Measurements from ENCODE around the gene OR2T2.
"Not testable (repeated sequence)": the region's sequence is repeated elsewhere in the genome, so short reads cannot be mapped to it uniquely, and the experiment has no call there.

Gene OR2T2

DNA sequence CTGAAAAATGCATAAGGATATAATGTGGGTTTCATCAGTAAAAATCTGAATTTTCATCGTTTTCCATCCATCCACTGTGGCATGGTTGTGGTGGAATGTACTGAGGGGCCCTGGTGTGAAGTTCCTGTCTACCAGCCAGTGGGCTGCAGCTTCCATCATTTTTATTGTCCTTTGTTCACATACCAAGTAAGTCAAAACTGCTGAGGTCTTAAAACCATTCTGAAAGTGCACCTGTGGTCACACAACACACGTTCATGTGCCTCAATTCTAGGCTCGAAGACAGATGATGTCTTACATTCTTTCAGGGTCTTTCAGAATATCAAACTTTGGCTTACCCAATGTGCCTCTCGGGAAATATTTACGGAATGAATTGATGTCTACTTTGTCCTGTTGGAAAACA lies 6.2 kb upstream of the OR2T2 start:
- not testable (repeated sequence) for H3K9me3 ChIP-seq (ENCODE audit: control insufficient read depth, insufficient read depth, low read length); H3K36me3 ChIP-seq (ENCODE audit: insufficient read depth, low read length); H3K9ac ChIP-seq (ENCODE audit: low read depth, low read length); H3K4me1 ChIP-seq (ENCODE audit: insufficient read depth, low read length)

DNA sequence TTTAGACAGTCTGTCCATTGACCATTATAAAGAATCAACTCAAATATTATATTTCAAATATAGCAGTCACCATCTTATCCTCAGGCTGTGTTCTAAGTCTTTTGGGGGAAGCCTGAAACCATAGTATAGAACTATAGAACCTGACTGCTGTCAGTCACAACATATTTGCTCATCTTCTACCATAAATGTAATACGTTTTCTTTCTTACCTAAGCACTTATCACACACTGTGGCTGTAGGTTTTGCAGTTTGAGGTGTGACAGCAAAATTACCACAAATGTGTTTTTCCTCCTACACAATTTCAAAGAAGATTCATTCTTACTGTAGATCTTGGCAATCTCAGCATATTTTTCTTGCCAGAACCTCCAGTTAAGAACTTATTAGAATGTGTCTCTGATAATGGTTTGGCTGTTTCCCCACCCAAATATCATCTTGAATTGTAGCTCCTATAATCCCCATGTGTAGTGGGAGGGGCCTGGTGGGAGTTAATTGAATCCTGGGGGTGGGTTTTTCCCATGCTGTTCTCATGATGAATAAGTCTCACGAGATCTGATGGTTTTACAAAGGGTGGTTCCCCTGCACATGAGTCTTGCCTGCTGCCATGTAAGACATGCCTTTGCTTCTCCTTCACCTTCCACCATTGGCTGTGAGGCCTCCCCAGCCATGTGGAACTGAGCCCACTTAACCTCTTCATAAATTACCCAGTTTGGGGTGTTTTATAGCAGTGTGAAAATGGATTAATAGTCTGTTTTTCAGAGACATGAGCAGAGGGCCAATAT lies 2.7 kb upstream of the OR2T2 start:
- H3K9me3 ChIP-seq (ENCODE audit: control insufficient read depth, insufficient read depth, low read length); H3K36me3 ChIP-seq (ENCODE audit: insufficient read depth, low read length); H3K4me1 ChIP-seq (ENCODE audit: insufficient read depth, low read length); H3K9ac ChIP-seq (ENCODE audit: low read depth, low read length): not testable (repeated sequence)

GRCh38 chr1:248444603-248445002 lies 834 bp upstream of the OR2T2 start:
- H3K9me3 ChIP-seq (ENCODE audit: control insufficient read depth, insufficient read depth, low read length), result not testable (repeated sequence)

GRCh38 chr1:248448409-248449074 lies 3.1 kb downstream of the OR2T2 start:
- not testable (repeated sequence) for H3K4me1 ChIP-seq (ENCODE audit: insufficient read depth, low read length); H3K9ac ChIP-seq (ENCODE audit: low read depth, low read length); H3K36me3 ChIP-seq (ENCODE audit: insufficient read depth, low read length); H3K9me3 ChIP-seq (ENCODE audit: control insufficient read depth, insufficient read depth, low read length)

More at GRCh38 chr1:248444603-248445002, 834 bp upstream of the OR2T2 start:
- H3K36me3 ChIP-seq (ENCODE audit: insufficient read depth, low read length); H3K9ac ChIP-seq (ENCODE audit: low read depth, low read length); H3K4me1 ChIP-seq (ENCODE audit: insufficient read depth, low read length): not testable (repeated sequence)

DNA sequence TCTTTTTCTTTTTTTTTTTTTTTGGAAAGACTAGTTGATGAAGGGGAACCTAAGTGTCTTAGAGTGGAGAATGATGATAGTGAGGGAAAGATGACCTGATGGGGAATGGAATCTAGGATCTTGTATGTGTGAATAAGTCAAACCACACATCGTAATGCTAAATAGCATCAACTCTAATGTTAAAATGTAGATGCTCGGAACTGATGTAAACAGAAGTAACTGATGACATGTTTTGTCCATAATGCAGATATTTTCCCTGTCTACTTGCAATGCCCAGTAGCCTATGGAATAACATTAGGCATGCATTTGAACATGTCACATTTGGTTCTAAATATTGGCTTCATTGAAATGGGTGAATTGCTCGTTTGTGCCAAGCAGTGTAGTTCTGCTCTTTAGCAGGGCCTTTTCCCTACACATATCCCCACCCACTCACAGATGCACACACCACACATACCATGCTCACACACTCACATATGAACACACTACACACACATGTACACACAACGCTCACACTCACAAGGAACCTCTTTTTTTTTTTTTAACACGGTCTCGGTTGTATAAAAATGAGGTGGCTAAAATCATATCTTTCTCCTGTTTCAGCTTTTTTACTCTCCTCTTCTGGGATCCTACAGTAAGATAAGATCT lies 4.5 kb downstream of the OR2T2 start:
- not testable (repeated sequence) for H3K36me3 ChIP-seq (ENCODE audit: insufficient read depth, low read length); H3K9me3 ChIP-seq (ENCODE audit: control insufficient read depth, insufficient read depth, low read length); H3K9ac ChIP-seq (ENCODE audit: low read depth, low read length); H3K4me1 ChIP-seq (ENCODE audit: insufficient read depth, low read length)

DNA sequence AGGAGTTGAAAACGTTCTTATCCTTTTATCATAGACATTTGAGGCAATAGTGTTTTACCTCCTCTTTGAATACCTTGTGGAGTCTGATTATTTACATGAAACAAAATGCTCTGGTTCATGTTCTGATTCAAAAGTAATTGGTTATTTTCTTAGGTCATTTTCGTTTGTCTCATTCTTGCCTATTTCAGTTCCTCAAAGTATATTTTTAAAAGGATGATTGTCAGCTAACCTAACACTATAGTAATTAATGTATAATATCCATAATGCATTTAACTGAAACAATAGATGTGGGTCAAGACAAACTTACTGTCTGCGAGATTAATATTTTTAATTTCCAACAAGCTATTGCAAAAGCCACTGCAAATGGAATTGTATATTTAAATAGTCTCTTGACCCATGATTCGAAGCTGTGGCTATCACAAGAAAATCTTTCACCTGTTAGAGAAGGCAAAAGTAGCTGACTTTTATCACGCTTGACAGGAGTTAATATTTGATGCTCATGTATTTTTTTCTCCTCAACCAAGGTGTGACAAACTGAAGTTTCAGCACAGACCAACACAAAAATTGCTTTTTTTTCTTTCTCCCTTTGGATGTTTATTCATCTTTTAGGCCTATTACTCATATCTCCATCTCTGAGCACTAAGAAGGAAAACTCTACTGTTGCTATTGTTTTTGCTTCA lies 5.2 kb downstream of the OR2T2 start:
- H3K9me3 ChIP-seq (ENCODE audit: control insufficient read depth, insufficient read depth, low read length); H3K9ac ChIP-seq (ENCODE audit: low read depth, low read length); H3K36me3 ChIP-seq (ENCODE audit: insufficient read depth, low read length); H3K4me1 ChIP-seq (ENCODE audit: insufficient read depth, low read length): not testable (repeated sequence)

DNA sequence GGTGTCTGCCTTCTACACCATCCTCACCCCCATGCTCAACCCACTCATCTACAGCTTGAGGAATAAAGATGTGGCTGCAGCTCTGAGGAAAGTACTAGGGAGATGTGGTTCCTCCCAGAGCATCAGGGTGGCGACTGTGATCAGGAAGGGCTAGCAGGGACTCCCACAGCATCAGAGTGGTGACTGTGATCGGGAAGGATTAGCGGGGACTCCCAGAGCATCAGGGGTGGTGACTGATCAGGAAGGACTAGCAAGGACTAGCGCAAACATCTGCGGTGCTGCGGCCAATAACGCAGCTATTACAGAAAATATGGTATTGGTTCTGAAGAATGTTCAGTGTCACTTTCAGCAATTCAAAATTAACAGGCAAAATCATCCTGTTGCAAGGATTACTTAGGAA lies 8.2 kb downstream of the OR2T2 start:
- H3K9me3 ChIP-seq (ENCODE audit: control insufficient read depth, insufficient read depth, low read length); H3K36me3 ChIP-seq (ENCODE audit: insufficient read depth, low read length); H3K4me1 ChIP-seq (ENCODE audit: insufficient read depth, low read length); H3K9ac ChIP-seq (ENCODE audit: low read depth, low read length): not testable (repeated sequence)

DNA sequence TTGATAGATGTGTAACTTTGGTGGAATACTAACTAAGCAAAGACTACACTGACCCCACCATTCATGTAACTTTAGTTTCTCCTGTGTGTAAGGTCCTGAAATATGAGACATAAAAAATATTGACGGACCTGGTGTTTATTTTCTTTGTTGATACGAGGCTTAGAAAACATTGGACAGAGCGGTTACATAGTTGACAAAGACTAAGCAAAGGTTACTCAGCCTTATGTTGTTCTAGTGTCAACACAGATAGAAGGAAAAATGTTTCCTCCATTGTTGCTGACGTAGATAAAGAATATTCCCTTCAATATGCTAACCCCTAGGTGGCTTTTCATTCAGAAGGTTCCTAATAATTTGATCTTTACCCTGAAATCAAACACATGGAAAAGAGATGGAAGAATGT lies 9.6 kb downstream of the OR2T2 start:
- H3K9me3 ChIP-seq (ENCODE audit: control insufficient read depth, insufficient read depth, low read length); H3K36me3 ChIP-seq (ENCODE audit: insufficient read depth, low read length); H3K9ac ChIP-seq (ENCODE audit: low read depth, low read length); H3K4me1 ChIP-seq (ENCODE audit: insufficient read depth, low read length): not testable (repeated sequence)

GRCh38 chr1:248456635-248457034 lies 11.2 kb downstream of the OR2T2 start:
- H3K36me3 ChIP-seq (ENCODE audit: insufficient read depth, low read length); H3K9ac ChIP-seq (ENCODE audit: low read depth, low read length); H3K9me3 ChIP-seq (ENCODE audit: control insufficient read depth, insufficient read depth, low read length); H3K4me1 ChIP-seq (ENCODE audit: insufficient read depth, low read length): not testable (repeated sequence)

GRCh38 chr1:248459117-248459516 lies 13.7 kb downstream of the OR2T2 start:
- H3K4me1 ChIP-seq (ENCODE audit: insufficient read depth, low read length); H3K9ac ChIP-seq (ENCODE audit: low read depth, low read length); H3K36me3 ChIP-seq (ENCODE audit: insufficient read depth, low read length); H3K9me3 ChIP-seq (ENCODE audit: control insufficient read depth, insufficient read depth, low read length): not testable (repeated sequence)

- no peaks in the 10 kb centered on the region for H3K4me1 ChIP-seq (ENCODE audit: insufficient read depth, low read length)
- no peaks in the 10 kb centered on the region for H3K9me3 ChIP-seq (ENCODE audit: control insufficient read depth, insufficient read depth, low read length)
Measured at GRCh38 chr1:248471154-248471553, 25.7 kb downstream of the OR2T2 start.

GRCh38 chr1:248472111-248472510 lies 26.7 kb downstream of the OR2T2 start:
- not testable (repeated sequence) for H3K9ac ChIP-seq (ENCODE audit: low read depth, low read length); H3K36me3 ChIP-seq (ENCODE audit: insufficient read depth, low read length); H3K4me1 ChIP-seq (ENCODE audit: insufficient read depth, low read length); H3K9me3 ChIP-seq (ENCODE audit: control insufficient read depth, insufficient read depth, low read length)

More at GRCh38 chr1:248471154-248471553, 25.7 kb downstream of the OR2T2 start:
- Histone ChIP-seq H3K9ac (ENCODE audit: low read depth, low read length) (no peak overlapping the region), H3K36me3 (ENCODE audit: insufficient read depth, low read length) (no peaks in the 10 kb centered on the region)

GRCh38 chr1:248473051-248473450 lies 27.6 kb downstream of the OR2T2 start, which contains the start of gene OR2T3:
TSS of gene OR2T3 (plus strand) at chr1:248473351. CDS start at chr1:248473351, 0 bp downstream.
- H3K9ac ChIP-seq (ENCODE audit: low read depth, low read length); H3K36me3 ChIP-seq (ENCODE audit: insufficient read depth, low read length); H3K4me1 ChIP-seq (ENCODE audit: insufficient read depth, low read length): not testable (repeated sequence)

DNA sequence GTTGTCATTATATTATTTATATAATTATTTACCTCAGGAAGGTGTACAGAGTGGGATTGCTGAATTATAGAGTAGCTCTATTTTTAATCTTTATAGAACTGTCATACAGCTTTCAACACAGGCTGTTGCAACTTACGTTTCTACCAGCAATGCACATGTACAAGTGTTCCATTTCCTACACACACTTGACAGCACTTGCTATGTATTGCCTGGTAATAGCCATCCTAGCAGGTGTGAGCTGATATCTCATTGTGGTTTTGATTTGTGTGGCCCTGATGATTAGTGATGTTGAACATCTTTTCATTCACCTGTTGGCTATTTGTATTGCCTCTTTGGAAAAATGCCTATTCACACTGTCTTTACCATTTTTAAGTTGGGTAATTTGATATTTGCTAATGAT lies 30.2 kb downstream of the OR2T2 start:
- H3K9me3 ChIP-seq (ENCODE audit: control insufficient read depth, insufficient read depth, low read length); H3K36me3 ChIP-seq (ENCODE audit: insufficient read depth, low read length); H3K4me1 ChIP-seq (ENCODE audit: insufficient read depth, low read length); H3K9ac ChIP-seq (ENCODE audit: low read depth, low read length): not testable (repeated sequence)

More at GRCh38 chr1:248473051-248473450, 27.6 kb downstream of the OR2T2 start, which contains the start of gene OR2T3:
- H3K9me3 ChIP-seq (ENCODE audit: control insufficient read depth, insufficient read depth, low read length), result not testable (repeated sequence)
